K562 (cell line): ENCODE data around the gene SORCS2. TPM values are rescaled to one million over a fixed set of nuclear protein-coding genes. Genes with fewer than 3 reads are reported as not detected.

Experiments used
- ATAC-seq: fragments of 200-7000 bp; cut with Tn5 transposase; 3 replicates; pipeline ENCODE4 v1.9.1; 2020; ENCODE audit warnings: moderate library complexity
- BruUV-seq: library from RNA; stranded (reverse); fragments of 400-500 nt; replicated peaks from 2 replicates; lab custom pipeline; 2021; lab: Mats Ljungman, UMichigan
- CTCF ChIA-PET: fragments of 300-600 bp; formaldehyde crosslinking; extraction: SDS; loops from one replicate; lab custom pipeline; 2021; ENCODE audit warnings: low intra/inter-chr PET ratio; lab: Yijun Ruan, JAX
- POLR2A ChIA-PET: fragments of 300-600, 350-650 bp; sonication (Branson Sonifier 250); formaldehyde crosslinking; extraction: SDS; loops from one replicate; lab custom pipeline; 2021; ENCODE audit warnings: antibody characterized with exemption, inconsistent platforms; lab: Yijun Ruan, JAX
- DNase-seq, 4 experiments: peaks; one replicate each; pipeline versions ENCODE4 v3.0.0 to v3.0.0-alpha.2; 2011 to 2018; ENCODE audit warnings: low spot score in 3 of 4, mixed read lengths in 3 of 4; ENCODE audit errors: extremely low read depth in 1 of 4
- FAIRE-seq: peaks from 2 replicates; lab custom pipeline; 2011; peaks lifted over from hg19 to GRCh38; lab: Jason Lieb, UNC
- H2AFZ ChIP-seq: 2 replicates; pipeline ENCODE4 v1.6.0; 2011; ENCODE audit warnings: low read depth, low read length, control low read depth, inconsistent platforms
- H3K27ac ChIP-seq: fragments of 200-600 bp; 3 replicates; pipeline ENCODE4 v1.8.0; 2011; ENCODE audit warnings: low read depth, mild to moderate bottlenecking, control low read depth, inconsistent platforms, low read length, moderate library complexity, mixed read lengths; ENCODE audit errors: extremely low read depth
- H3K27me3 ChIP-seq, 2 experiments: fragments of 300-600 bp in 1 of 2; 2 replicates in 1 of 2; 3 replicates in 1 of 2; pipeline versions ENCODE4 v1.6.0 to v1.8.0; 2011; ENCODE audit warnings: inconsistent platforms in 2 of 2, low read length in 2 of 2, mild to moderate bottlenecking in 1 of 2, mixed read lengths in 1 of 2, moderate library complexity in 1 of 2; ENCODE audit not compliant: control insufficient read depth in 2 of 2, insufficient read depth in 2 of 2
- H3K36me3 ChIP-seq: fragments of 300-600 bp; 3 replicates; pipeline ENCODE4 v1.8.0; 2011; ENCODE audit warnings: mild to moderate bottlenecking, low read length, inconsistent platforms; ENCODE audit not compliant: control insufficient read depth, insufficient read depth
- H3K4me1 ChIP-seq, 2 experiments: fragments of 200-600 bp in 1 of 2; replicated peaks in 1 of 2; 2 replicates in 1 of 2; 3 replicates in 1 of 2; pipeline versions ENCODE4 v1.5.1 to v1.8.0; 2011; ENCODE audit warnings: inconsistent platforms in 2 of 2, low read length in 2 of 2, mild to moderate bottlenecking in 1 of 2, mixed read lengths in 1 of 2, moderate library complexity in 1 of 2; ENCODE audit not compliant: control insufficient read depth in 2 of 2, insufficient read depth in 2 of 2
- H3K4me2 ChIP-seq: 2 replicates; pipeline ENCODE4 v1.6.1; 2011; ENCODE audit warnings: low read length, control low read depth, inconsistent platforms, mixed read lengths; ENCODE audit not compliant: insufficient read depth
- H3K4me3 ChIP-seq: fragments of 200-600 bp; sonication (generic), shearing (Covaris generic); 2 replicates; pipeline ENCODE4 v1.5.1; 2016; ENCODE audit warnings: control low read depth, inconsistent platforms
- H3K79me2 ChIP-seq: fragments of 200-600 bp; 3 replicates; pipeline ENCODE4 v1.8.0; 2011; ENCODE audit warnings: low read length, inconsistent platforms; ENCODE audit not compliant: control insufficient read depth, insufficient read depth
- H3K9ac ChIP-seq, 2 experiments: 2 replicates each; pipeline versions ENCODE4 v1.6.0 to v1.6.1; 2011; ENCODE audit warnings: low read depth in 2 of 2, low read length in 2 of 2, control low read depth in 1 of 2, inconsistent platforms in 1 of 2, mild to moderate bottlenecking in 1 of 2, mixed read lengths in 1 of 2; ENCODE audit not compliant: insufficient read depth in 1 of 2
- H3K9me1 ChIP-seq: one replicate; pipeline ENCODE4 v1.6.0; 2011; ENCODE audit warnings: inconsistent platforms, mild to moderate bottlenecking, low read length, moderate library complexity; ENCODE audit not compliant: control insufficient read depth, insufficient read depth
- H3K9me3 ChIP-seq: replicated peaks from 2 replicates; pipeline ENCODE4 v1.5.1; 2011; ENCODE audit warnings: low read depth, low read length, inconsistent platforms; ENCODE audit not compliant: control insufficient read depth, insufficient read depth
- H4K20me1 ChIP-seq: replicated peaks from 2 replicates; pipeline ENCODE4 v1.6.1; 2011; ENCODE audit warnings: low read length, inconsistent platforms, mixed read lengths; ENCODE audit not compliant: control insufficient read depth, insufficient read depth
- DNMT1 ChIP-seq: fragments of 450-650 bp; IDR thresholded peaks from 2 replicates; pipeline ENCODE4 v1.6.1; 2016; ENCODE audit warnings: antibody characterized with exemption, mild to moderate bottlenecking
- E2F8 ChIP-seq: fragments of 450-650 bp; IDR thresholded peaks from 2 replicates; pipeline ENCODE4 v1.7.1; 2018; ENCODE audit warnings: mild to moderate bottlenecking, low read depth; ENCODE audit not compliant: partially characterized antibody
- HDAC3 ChIP-seq: fragments of 450-650 bp; IDR thresholded peaks from 2 replicates; pipeline ENCODE4 v1.6.1; 2018; ENCODE audit warnings: borderline replicate concordance, mild to moderate bottlenecking, moderate library complexity; ENCODE audit not compliant: partially characterized antibody
- PBX2 ChIP-seq, 2 experiments: IDR thresholded peaks in 1 of 2; conservative IDR thresholded peaks in 1 of 2; 2 replicates each; pipeline ENCODE4 v1.6.1; 2016; ENCODE audit warnings: low read depth in 2 of 2, mild to moderate bottlenecking in 1 of 2, missing compliant biosample characterization in 1 of 2, missing genetic modification characterization in 1 of 2, moderate library complexity in 1 of 2
- PKNOX1 ChIP-seq: fragments of 450-650 bp; IDR thresholded peaks from 2 replicates; pipeline ENCODE4 v1.6.1; 2016
- SRSF7 ChIP-seq: fragments of 200-400 bp; formaldehyde crosslinking; optimal IDR thresholded peaks from 2 replicates; pipeline ENCODE3; 2017; ENCODE audit warnings: mild to moderate bottlenecking, low read depth, low read length
- WHSC1 ChIP-seq: IDR thresholded peaks from one replicate; pipeline ENCODE4 v1.6.1; 2012; ENCODE audit warnings: low read length, control low read depth, inconsistent platforms
- ZFPM2 ChIP-seq: fragments of 250-450 bp; sonication (Bioruptor Pico); IDR thresholded peaks from 2 replicates; pipeline ENCODE4 v1.5.1; 2022; ENCODE audit warnings: mild to moderate bottlenecking
- ZNF707 ChIP-seq: fragments of 250-450 bp; sonication (Bioruptor Pico); conservative IDR thresholded peaks from 2 replicates; pipeline ENCODE4 v1.8.0; 2022; ENCODE audit warnings: inconsistent platforms, mild to moderate bottlenecking, moderate library complexity
- ZNF778 ChIP-seq: fragments of 450-650 bp; formaldehyde crosslinking; IDR thresholded peaks from 2 replicates; pipeline ENCODE4 v1.4.0; 2020; ENCODE audit warnings: mild to moderate bottlenecking, moderate library complexity
- WGBS: fragments of 100-300 bp; shearing (Covaris generic); methylation state at CpG from one replicate; pipeline ENCODE4 v1.1.6; 2016; ENCODE audit warnings: low coverage, mixed read lengths; ENCODE audit not compliant: insufficient coverage; ENCODE audit errors: missing lambda C conversion rate; 5-methylcytosine and 5-hydroxymethylcytosine counted together
- in situ Hi-C: fragments of 300-500 bp; cut with MboI; formaldehyde crosslinking; loops from 4 replicates; pipeline ENCODE4 v1.15.0; 2018; ENCODE audit warnings: inconsistent platforms, mixed read lengths
- intact Hi-C: fragments of 100-400 bp; cut with micrococcal nuclease; formaldehyde crosslinking; loops from 2 replicates; pipeline ENCODE4 v1.14.2; 2022
- polyA plus RNA-seq, 8 experiments: library from polyadenylated mRNA; depleted of rRNA in 4 of 8; stranded (reverse) in 5 of 8; unstranded in 3 of 8; fragments of >200 nt; fragmentation: Nextera tagmentation in 2 of 8; fragmentation: Illumina TruSeq in 1 of 8; extraction: Ambion mirVana in 2 of 8; extraction: Trizol in 1 of 8; gene quantifications; 2 replicates each; pipeline versions ENCODE4 v1.2.1 to v1.2.3, GENCODE V29; 2011 to 2014; ENCODE audit warnings: inconsistent platforms in 1 of 8, missing spikeins in 1 of 8
- total RNA-seq, 7 experiments: library from RNA; depleted of rRNA in 6 of 7; stranded (reverse); fragments of >200 nt in 6 of 7; fragmentation: Illumina TruSeq in 2 of 7; extraction: Trizol in 2 of 7; gene quantifications; 2 replicates each; pipeline versions ENCODE4 v1.2.1 to v1.2.3, GENCODE V29; 2011 to 2021; ENCODE audit warnings: low replicate concordance in 1 of 7

Gene SORCS2
- total and polyA plus RNA-seq, 9 of the 15 experiments (the other 6 are each of a cell fraction or from before 2014, with no cell fraction given), result not detected

GRCh38 chr4:7297374-7297773 is 105.0 kb downstream of the SORCS2 start (continued):
- TF ChIP-seq PBX2 (CRISPR knock-in tag; IDR thresholded peaks at IDR 0.05; ENCODE audit: low read depth) (no peak), PBX2 (tag; conservative IDR thresholded peaks at IDR 0.05; ENCODE audit: low read depth) (no peak), PKNOX1 (no peak), SRSF7 (no peak)

- in situ Hi-C loops (no loop called here), intact Hi-C loops (loop anchor here (10.0 kb wide), 1 partner anchor 103 kb away; the partner anchor contains the start of gene SORCS2)
- H3K4me2 ChIP-seq, result no peak overlapping the region
- H3K36me3 ChIP-seq, result no peaks in the 10 kb centered on the region
- no peaks in the 10 kb centered on the region for H3K9me3 ChIP-seq
- ATAC-seq (no peak), DNase-seq (no peak), FAIRE-seq (no peak)
- ChIA-PET POLR2A (no interaction called here), CTCF (no interaction called here)
- peaks cover 4% of the 10 kb centered on the region; the same call in 1 of the 2 replicates for H4K20me1 ChIP-seq
- no peak overlapping the region for H3K9ac ChIP-seq
- no peak overlapping the region for H2AFZ ChIP-seq
- TF ChIP-seq ZNF778 (CRISPR knock-in tag) (no peak), ZFPM2 (CRISPR knock-in tag) (no peak), E2F8 (no peak), DNMT1 (no peak), ZNF707 (CRISPR knock-in tag) (no peak), WHSC1 (no peak), HDAC3 (no peak)
- H3K4me1 ChIP-seq, result no peaks in the 10 kb centered on the region
- H3K9me1 ChIP-seq, result no peaks in the 10 kb centered on the region
- peaks cover 11 to 48% of the 10 kb centered on the region in 2 experiments; a peak in 4 of 5 replicates for H3K27me3 ChIP-seq
- H3K79me2 ChIP-seq, result no peaks in the 10 kb centered on the region
- no TSS peak for BruUV-seq
- no peak overlapping the region for H3K4me3 ChIP-seq
- H3K27ac ChIP-seq, result no peak overlapping the region
- WGBS, result 0% methylated on average over 8 of the region's 8 CpGs
Observed at GRCh38 chr4:7297881-7298280, 105.5 kb downstream of the SORCS2 start.
